H1 (cell line): ENCODE results near the gene PTGDS. TPM values are rescaled to one million over a fixed set of nuclear protein-coding genes. Genes with fewer than 3 reads are reported as not detected.
A peak's percentile ranks its signal among the peaks of the same experiment; 100 is the strongest.

Source experiments
- CTCF ChIA-PET: fragments of 300-600 bp; sonication (Branson Sonifier 250); formaldehyde crosslinking; loops from one replicate; lab custom pipeline; 2021; ENCODE audit not compliant: partially characterized antibody; lab: Charles Lee
- POLR2A ChIA-PET: fragments of 300-600 bp; sonication (Branson Sonifier 250); formaldehyde crosslinking; loops from one replicate; lab custom pipeline; 2021; ENCODE audit warnings: inconsistent platforms; ENCODE audit not compliant: partially characterized antibody; lab: Charles Lee
- DNase-seq, 2 experiments: peaks; one replicate each; pipeline versions ENCODE4 v3.0.0 to v3.0.0-alpha.2; 2010 to 2022; ENCODE audit warnings: low spot score in 2 of 2, low read depth in 1 of 2, mixed read lengths in 1 of 2
- FAIRE-seq: peaks from 2 replicates; lab custom pipeline; 2011; peaks lifted over from hg19 to GRCh38; lab: Jason Lieb, UNC
- H2AFZ ChIP-seq: 2 replicates; pipeline ENCODE4 v1.8.1; 2012; ENCODE audit warnings: low read length, inconsistent platforms
- H2AK5ac ChIP-seq: 2 replicates; pipeline ENCODE4 v1.6.1; 2013; ENCODE audit warnings: low read depth, low read length
- H2BK120ac ChIP-seq: replicated peaks from 2 replicates; pipeline ENCODE3; 2013; ENCODE audit warnings: low read depth, low read length, inconsistent platforms
- H2BK12ac ChIP-seq: 2 replicates; pipeline ENCODE4 v1.6.1; 2013; ENCODE audit warnings: low read depth, low read length
- H2BK15ac ChIP-seq: 2 replicates; pipeline ENCODE4 v1.6.1; 2013; ENCODE audit warnings: low read length
- H2BK20ac ChIP-seq: 2 replicates; pipeline ENCODE4 v1.6.1; 2013; ENCODE audit warnings: low read length
- H2BK5ac ChIP-seq: 2 replicates; pipeline ENCODE4 v1.6.1; 2013; ENCODE audit warnings: low read depth, low read length
- H3K14ac ChIP-seq: 2 replicates; pipeline ENCODE4 v1.6.1; 2013; ENCODE audit warnings: inconsistent platforms; ENCODE audit not compliant: insufficient read length
- H3K18ac ChIP-seq: 2 replicates; pipeline ENCODE4 v1.6.1; 2013; ENCODE audit warnings: low read length; ENCODE audit errors: extremely low read depth
- H3K23ac ChIP-seq: 2 replicates; pipeline ENCODE4 v1.6.1; 2013; ENCODE audit warnings: inconsistent platforms; ENCODE audit not compliant: insufficient read length
- H3K23me2 ChIP-seq: 2 replicates; pipeline ENCODE4 v1.6.1; 2013; ENCODE audit warnings: low read depth, low read length
- H3K27ac ChIP-seq: 2 replicates; pipeline ENCODE4 v1.6.1; 2011; ENCODE audit warnings: low read depth, low read length, inconsistent platforms
- H3K27me3 ChIP-seq, 4 experiments: replicated peaks in 1 of 4; 1 replicate in 1 of 4; 2 replicates in 3 of 4; pipeline versions ENCODE4 v1.6.1 to v1.8.1; 2011 to 2013; ENCODE audit warnings: low read length in 3 of 4, mild to moderate bottlenecking in 3 of 4, inconsistent platforms in 2 of 4, mixed read lengths in 2 of 4, moderate library complexity in 1 of 4; ENCODE audit not compliant: control insufficient read depth in 3 of 4, insufficient read depth in 3 of 4; ENCODE audit errors: extremely low read depth in 1 of 4
- H3K36me3 ChIP-seq, 4 experiments: 2 replicates each; pipeline versions ENCODE4 v1.6.1 to v1.8.1; 2011 to 2013; ENCODE audit warnings: mild to moderate bottlenecking in 4 of 4, low read length in 3 of 4, moderate library complexity in 2 of 4, control low read depth in 1 of 4, inconsistent platforms in 1 of 4; ENCODE audit not compliant: insufficient read depth in 4 of 4, control insufficient read depth in 2 of 4
- H3K4ac ChIP-seq: replicated peaks from 2 replicates; pipeline ENCODE3; 2013; ENCODE audit warnings: low read length, low read depth, mixed read lengths, inconsistent platforms; ENCODE audit not compliant: insufficient read length
- H3K4me1 ChIP-seq, 4 experiments: replicated peaks in 1 of 4; 1 replicate in 1 of 4; 2 replicates in 3 of 4; pipeline versions ENCODE4 v1.6.1 to v1.8.1; 2011 to 2013; ENCODE audit warnings: low read length in 3 of 4, inconsistent platforms in 2 of 4, mixed read lengths in 1 of 4; ENCODE audit not compliant: insufficient read depth in 4 of 4, control insufficient read depth in 3 of 4
- H3K4me2 ChIP-seq, 2 experiments: 2 replicates each; pipeline versions ENCODE4 v1.6.1 to v1.8.1; 2011 to 2013; ENCODE audit warnings: low read depth in 2 of 2, low read length in 2 of 2, control low read depth in 1 of 2, inconsistent platforms in 1 of 2, mild to moderate bottlenecking in 1 of 2; ENCODE audit not compliant: insufficient read depth in 1 of 2
- H3K4me3 ChIP-seq, 4 experiments: fragments of 200-600, 300-600 bp in 1 of 4; sonication (generic), shearing (Covaris generic), sonication (Bioruptor Twin) in 1 of 4; 2 replicates each; pipeline versions ENCODE4 v1.5.1 to v1.8.1; 2011 to 2016; ENCODE audit warnings: low read length in 4 of 4, low read depth in 3 of 4, control low read depth in 2 of 4, inconsistent platforms in 2 of 4, mild to moderate bottlenecking in 2 of 4, mixed read lengths in 1 of 4, moderate library complexity in 1 of 4; ENCODE audit not compliant: insufficient read depth in 2 of 4; ENCODE audit errors: extremely low read depth in 1 of 4
- H3K56ac ChIP-seq: replicated peaks from 2 replicates; pipeline ENCODE3; 2013; ENCODE audit warnings: low read depth, mild to moderate bottlenecking, mixed read lengths, low read length, inconsistent platforms; ENCODE audit not compliant: insufficient read length
- H3K79me1 ChIP-seq: 2 replicates; pipeline ENCODE4 v1.6.1; 2013; ENCODE audit warnings: low read depth, low read length, control low read depth
- H3K79me2 ChIP-seq, 2 experiments: 2 replicates each; pipeline versions ENCODE4 v1.6.1 to v1.8.1; 2012 to 2013; ENCODE audit warnings: low read length in 2 of 2, mild to moderate bottlenecking in 2 of 2, inconsistent platforms in 1 of 2; ENCODE audit not compliant: insufficient read depth in 2 of 2, control insufficient read depth in 1 of 2
- H3K9ac ChIP-seq, 4 experiments: replicated peaks in 1 of 4; 1 replicate in 1 of 4; 2 replicates in 3 of 4; pipeline versions ENCODE4 v1.6.1 to v1.8.1; 2011 to 2013; ENCODE audit warnings: low read depth in 3 of 4, low read length in 3 of 4, control low read depth in 2 of 4, mild to moderate bottlenecking in 2 of 4, moderate library complexity in 2 of 4, inconsistent platforms in 1 of 4; ENCODE audit errors: extremely low read depth in 1 of 4
- H3K9me3 ChIP-seq, 2 experiments: 2 replicates each; pipeline versions ENCODE4 v1.6.1 to v1.8.1; 2012 to 2013; ENCODE audit warnings: mild to moderate bottlenecking in 2 of 2, moderate library complexity in 2 of 2, control low read depth in 1 of 2, inconsistent platforms in 1 of 2, low read depth in 1 of 2, low read length in 1 of 2, mixed read lengths in 1 of 2; ENCODE audit not compliant: insufficient read depth in 2 of 2
- H4K20me1 ChIP-seq, 2 experiments: replicated peaks in 1 of 2; 2 replicates each; pipeline versions ENCODE3 to v1.8.1; 2011 to 2013; ENCODE audit warnings: inconsistent platforms in 2 of 2, low read length in 2 of 2, mild to moderate bottlenecking in 1 of 2; ENCODE audit not compliant: insufficient read depth in 2 of 2, control insufficient read depth in 1 of 2
- H4K5ac ChIP-seq: 2 replicates; pipeline ENCODE4 v1.6.1; 2013; ENCODE audit warnings: low read length, low read depth, mixed read lengths, inconsistent platforms; ENCODE audit not compliant: insufficient read length
- H4K8ac ChIP-seq: 2 replicates; pipeline ENCODE4 v1.8.0; 2013; ENCODE audit warnings: mild to moderate bottlenecking, moderate library complexity, low read length, inconsistent platforms; ENCODE audit not compliant: insufficient read depth; ENCODE audit errors: extremely low read depth
- H4K91ac ChIP-seq: replicated peaks from 2 replicates; pipeline ENCODE3; 2013; ENCODE audit warnings: low read length, mixed read lengths, inconsistent platforms; ENCODE audit not compliant: insufficient read length
- POLR2AphosphoS5 ChIP-seq: IDR thresholded peaks from 2 replicates; pipeline ENCODE4 v1.6.1; 2011; ENCODE audit warnings: low read depth, low read length
- WGBS, 2 experiments: shearing (Covaris generic) in 1 of 2; methylation state at CpG; one replicate each; pipeline versions ENCODE4 v1.1.6 to v1.1.7; 2013 to 2015; ENCODE audit warnings: low lambda C conversion rate in 2 of 2, mixed read lengths in 2 of 2, inconsistent platforms in 1 of 2, low coverage in 1 of 2, missing lambda C conversion rate in 1 of 2; ENCODE audit not compliant: insufficient replicate concordance in 2 of 2, insufficient coverage in 1 of 2, insufficient read length in 1 of 2; ENCODE audit errors: extremely low coverage in 1 of 2, missing lambda C conversion rate in 1 of 2; 5-methylcytosine and 5-hydroxymethylcytosine counted together
- polyA plus RNA-seq, 7 experiments: library from polyadenylated mRNA; depleted of rRNA in 3 of 7; stranded (reverse) in 5 of 7; unstranded in 2 of 7; fragments of >200 nt in 5 of 7; fragments of 200-250 nt in 2 of 7; gene quantifications; 1 replicate in 5 of 7; 2 replicates in 1 of 7; 4 replicates in 1 of 7; pipeline versions ENCODE4 v1.2.1 to v1.2.3, GENCODE V29; 2011 to 2013; ENCODE audit warnings: missing spikeins in 2 of 7, mixed read lengths in 2 of 7
- total RNA-seq: library from RNA; stranded (reverse); fragmentation: NEBNext Ultra II Directional; extraction: Animal tissue kit (Norgen Biotek cat#: 25700); gene quantifications from 2 replicates; pipeline ENCODE4 v1.2.1, GENCODE V29; 2021

PTGDS gene
- total and polyA plus RNA-seq, 2 of the 8 experiments (the other 6 are each of a cell fraction or from before 2014, with no cell fraction given), result 1.7 to 2.3 TPM

- Histone ChIP-seq H3K4me3 (no peak overlapping the region), H3K56ac (no peak overlapping the region), H3K36me3 (no peaks in the 10 kb centered on the region), H3K9ac (0 out of 7 replicates have a peak overlapping the region, but pooled peaks of 1 of the 4 experiments have one; percentile 41), H2AK5ac (no peak overlapping the region), H3K9me3 (no peaks in the 10 kb centered on the region), H2BK120ac (no peak overlapping the region), H3K27ac (no peak overlapping the region), H3K4ac (no peak overlapping the region), H3K18ac (no peak overlapping the region), H4K5ac (no peak overlapping the region), H4K20me1 (no peaks in the 10 kb centered on the region), H2BK20ac (no peak overlapping the region), H2BK15ac (no peak overlapping the region), H3K4me2 (no peak overlapping the region), H4K8ac (no peak overlapping the region), H2AFZ (no peak overlapping the region), H3K23me2 (no peaks in the 10 kb centered on the region), H2BK12ac (no peak overlapping the region), H3K23ac (no peak overlapping the region), H3K4me1 (peaks cover 0 to 9% (median 5%) of the 10 kb centered on the region in 4 experiments; a peak in 5 of 7 replicates), H3K79me1 (no peaks in the 10 kb centered on the region; the same call in 1 of the 2 replicates), H4K91ac (peak overlapping the region; percentile 85), H3K79me2 (no peaks in the 10 kb centered on the region), H3K27me3 (no peaks in the 10 kb centered on the region), H2BK5ac (no peak overlapping the region; the same call in 1 of the 2 replicates), H3K14ac (no peak overlapping the region)
- DNase-seq (no peak), FAIRE-seq (no peak)
- 90% methylated on average over 11 of the region's 11 CpGs; no CpG with 5 or more reads in 1 of the 2 experiments for WGBS, 2 experiments
- ChIA-PET POLR2A (interaction anchor here (1.5 kb wide), 1 partner anchor 25 kb away, joined by 3 read pairs; no protein-coding TSS in a partner anchor), CTCF (interaction anchor here (0.6 to 5.6 kb wide), 7 partner anchors 10 to 129 kb away, joined by 3 to 32 read pairs (median 5); partner anchors contain the start of genes LCN12 and PTGDS)
- TF ChIP-seq POLR2AphosphoS5, result no peak
Observed at GRCh38 chr9:136962701-136963248, 14.5 kb upstream of the PTGDS start.
